ENCODE results near the gene MRPL32.
"Not testable (repeated sequence)": the region's sequence is repeated elsewhere in the genome, so short reads cannot be mapped to it uniquely, and the experiment has no call there.

The MRPL32 gene

GRCh38 chr7:42931834-42932651, at the start of gene MRPL32, which contains the start of gene PSMA2:
MRPL32 (plus strand) TSS chr7:42932376; CDS start chr7:42932387, 11 bp downstream.
PSMA2 (minus strand) TSS chr7:42932174; CDS start chr7:42932158, 16 bp downstream.
- peak; percentile 91 to 96 for DNase-seq

- no peak for DNase-seq
Measured at GRCh38 chr7:42883950-42884349, 48.2 kb upstream of the MRPL32 start.

- not testable (repeated sequence) for DNase-seq
Measured at GRCh38 chr7:42885183-42885582, 47.0 kb upstream of the MRPL32 start.

GRCh38 chr7:42886129-42886528, 46.0 kb upstream of the MRPL32 start:
- peak in 1 of 2 experiments; percentile 9 for DNase-seq

DNA sequence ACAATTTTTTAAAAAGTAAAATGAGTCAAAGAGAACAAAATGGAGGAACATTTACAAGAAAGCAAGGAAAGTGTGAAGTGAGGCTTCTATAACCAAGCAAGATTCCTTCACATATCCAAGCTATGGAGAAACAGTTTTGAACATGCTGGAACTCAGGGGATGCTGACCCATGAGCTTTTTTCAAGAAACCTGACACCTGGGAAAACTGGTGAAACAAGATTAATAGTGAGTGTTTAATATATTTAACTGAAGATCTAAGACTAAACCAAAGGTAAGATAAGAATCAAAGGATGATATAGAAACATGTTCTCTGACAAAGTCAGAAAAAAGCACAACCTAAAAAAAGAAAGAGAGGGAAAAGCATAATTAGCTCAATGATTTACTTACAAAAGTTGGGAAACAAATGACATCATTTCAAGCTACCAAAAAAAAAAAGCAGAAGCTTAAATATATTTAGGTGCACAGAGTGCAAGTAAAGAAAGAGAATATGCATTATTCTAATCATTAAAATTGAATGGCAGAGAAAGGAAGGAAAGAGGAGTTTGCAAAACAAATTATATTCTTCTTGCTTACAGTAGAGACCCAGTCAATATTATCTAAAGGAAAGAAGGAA, 45.2 kb upstream of the MRPL32 start:
- DNase-seq: no peak

DNA sequence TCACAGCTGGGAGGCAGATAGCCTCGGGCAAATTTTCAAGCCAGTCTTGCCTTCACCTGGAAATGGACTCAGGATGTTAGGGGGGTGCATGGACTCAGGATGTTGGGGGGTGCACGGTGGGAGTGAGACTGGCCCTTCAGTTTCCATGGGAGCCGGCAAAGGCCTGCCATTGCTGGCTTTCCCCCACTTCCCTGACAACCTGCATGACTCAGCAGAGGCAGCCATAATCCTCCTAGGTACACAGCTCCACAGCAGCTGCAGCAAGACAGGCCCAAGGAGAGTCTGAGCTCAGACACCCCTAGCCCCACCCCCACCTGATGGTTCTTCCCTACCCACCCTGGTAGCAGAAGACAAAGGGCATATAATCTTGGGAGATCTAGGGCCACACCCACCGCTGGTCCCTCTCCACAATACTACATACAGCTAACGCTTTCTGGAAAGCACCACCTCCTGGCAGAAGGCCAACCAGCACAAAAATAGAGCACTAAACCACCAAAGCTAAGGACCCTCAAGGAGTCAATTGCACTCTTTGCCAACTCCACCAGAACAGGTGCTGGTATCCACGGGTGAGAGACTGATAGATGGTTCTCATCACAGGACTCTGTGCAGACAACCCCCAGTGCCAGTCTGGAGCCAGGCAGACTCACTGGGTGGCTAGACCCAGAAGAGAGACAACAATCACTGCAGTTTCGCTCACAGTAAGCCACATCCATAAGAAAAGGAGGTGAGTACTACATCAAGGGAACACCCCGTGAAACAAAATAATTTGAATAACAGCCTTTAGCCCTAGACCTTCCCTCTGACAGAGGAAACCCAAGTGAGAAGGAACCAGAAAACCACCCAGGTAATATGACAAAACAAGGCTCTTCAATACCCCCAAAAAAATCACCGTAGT, 38.6 kb upstream of the MRPL32 start:
- peak in 1 of 2 experiments; percentile 30 for DNase-seq

- DNase-seq: no peak
Measured at GRCh38 chr7:42900842-42901241, 31.3 kb upstream of the MRPL32 start.

- DNase-seq: no peak
Measured at GRCh38 chr7:42902331-42902730, 29.8 kb upstream of the MRPL32 start.

GRCh38 chr7:42906181-42906580, 26.0 kb upstream of the MRPL32 start:
- no peak for DNase-seq

GRCh38 chr7:42907316-42907715, 24.9 kb upstream of the MRPL32 start:
- no peak for DNase-seq

DNA sequence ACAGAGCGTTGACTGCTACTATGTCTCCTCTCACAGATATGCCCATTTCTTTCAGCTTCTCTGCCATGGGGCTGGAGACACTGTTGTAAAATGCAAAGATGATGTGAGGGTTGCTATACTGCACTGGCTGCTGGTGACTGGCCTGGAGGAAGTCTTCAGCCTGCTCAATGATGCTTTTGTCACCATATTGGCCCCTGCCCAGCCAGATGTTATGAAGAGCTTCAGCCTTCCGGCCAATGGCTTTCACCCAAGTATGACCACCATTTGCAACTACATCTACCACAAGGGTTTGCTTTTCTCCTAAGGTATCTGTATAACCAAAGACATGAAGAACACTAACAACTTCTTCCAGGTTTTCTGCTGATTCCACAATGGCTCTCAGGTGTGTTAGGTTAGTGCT, 21.9 kb upstream of the MRPL32 start:
- DNase-seq: no peak

GRCh38 chr7:42911454-42912447, 20.4 kb upstream of the MRPL32 start, which contains the start of gene C7orf25:
C7orf25 (minus strand) TSS chr7:42912070; CDS start chr7:42910900, 1,170 bp downstream.
- DNase-seq: peak; percentile 91 to 93

DNA sequence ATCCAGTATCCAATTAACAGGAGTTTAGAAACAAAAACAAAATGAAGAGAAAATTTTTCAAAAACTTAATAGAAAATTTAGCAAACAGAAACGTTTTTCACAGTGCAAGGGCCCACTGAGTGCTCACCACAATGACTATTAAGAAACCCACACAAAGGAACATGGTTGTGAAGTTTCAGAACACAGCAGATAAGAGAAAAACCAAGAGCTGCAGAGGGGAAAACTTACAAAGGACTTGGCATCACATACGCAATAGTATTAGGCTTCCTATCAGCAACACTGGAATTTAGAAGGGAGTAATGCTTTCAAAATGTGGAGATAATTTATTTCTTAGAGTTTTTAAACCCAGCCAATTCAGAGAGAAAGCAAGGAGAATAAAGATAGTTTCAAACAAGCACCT, 18.6 kb upstream of the MRPL32 start:
- DNase-seq: no peak

GRCh38 chr7:42914009-42914408, 18.2 kb upstream of the MRPL32 start:
- no peak for DNase-seq

DNA sequence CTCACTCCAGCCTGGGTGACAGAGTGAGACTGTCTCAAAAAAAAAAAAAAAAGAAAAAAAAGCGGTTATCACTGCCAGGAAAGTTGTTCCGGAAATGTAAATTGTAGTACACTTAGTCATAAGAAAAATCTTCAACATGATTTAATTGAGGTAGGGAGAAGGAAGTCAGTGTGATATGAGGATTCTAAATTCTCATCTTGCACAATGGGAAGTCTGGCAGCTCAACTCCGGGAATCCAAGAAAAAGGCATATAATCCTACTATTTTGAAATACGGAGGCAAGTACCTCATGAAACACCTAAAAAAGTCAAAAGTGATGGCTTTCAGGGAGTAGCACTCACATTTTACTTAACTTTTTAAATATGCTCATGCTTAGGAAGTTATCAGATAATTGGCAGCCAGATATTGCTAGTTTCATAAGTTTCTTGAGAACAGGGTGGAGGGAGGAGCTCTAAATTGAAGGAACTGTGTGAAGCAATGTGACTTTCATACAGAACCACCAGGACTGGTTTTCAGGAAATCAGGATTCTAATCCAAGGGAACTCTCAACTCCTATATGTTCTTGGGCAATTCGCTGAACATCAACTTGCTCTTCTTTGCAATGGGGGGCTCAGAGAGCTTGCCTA, 17.6 kb upstream of the MRPL32 start:
- no peak for DNase-seq

DNA sequence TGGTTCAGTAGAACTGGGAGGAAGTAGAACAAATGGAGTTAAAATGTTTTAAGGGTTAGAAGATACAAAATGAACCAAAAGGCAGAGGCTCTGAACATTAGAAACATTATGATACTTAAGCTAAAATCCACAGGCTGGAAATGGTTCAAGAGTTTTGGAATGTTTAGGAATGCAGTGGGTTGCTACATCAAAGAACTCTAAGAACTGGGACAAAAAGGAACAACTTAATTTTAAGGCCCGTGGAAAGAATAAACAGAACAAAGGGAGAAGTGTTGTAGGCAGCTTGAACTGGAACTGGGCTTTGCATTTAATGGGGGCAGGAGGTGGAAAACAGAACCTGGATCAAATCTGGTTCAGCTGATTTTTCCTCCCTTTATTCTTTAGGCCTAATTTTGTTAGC, 16.8 kb upstream of the MRPL32 start:
- DNase-seq: no peak

- DNase-seq: no peak
Measured at GRCh38 chr7:42922017-42922753, 10.0 kb upstream of the MRPL32 start.

GRCh38 chr7:42924223-42924838, 7.8 kb upstream of the MRPL32 start:
- no peak for DNase-seq

- no peak for DNase-seq
Measured at GRCh38 chr7:42925630-42926029, 6.5 kb upstream of the MRPL32 start.

DNA sequence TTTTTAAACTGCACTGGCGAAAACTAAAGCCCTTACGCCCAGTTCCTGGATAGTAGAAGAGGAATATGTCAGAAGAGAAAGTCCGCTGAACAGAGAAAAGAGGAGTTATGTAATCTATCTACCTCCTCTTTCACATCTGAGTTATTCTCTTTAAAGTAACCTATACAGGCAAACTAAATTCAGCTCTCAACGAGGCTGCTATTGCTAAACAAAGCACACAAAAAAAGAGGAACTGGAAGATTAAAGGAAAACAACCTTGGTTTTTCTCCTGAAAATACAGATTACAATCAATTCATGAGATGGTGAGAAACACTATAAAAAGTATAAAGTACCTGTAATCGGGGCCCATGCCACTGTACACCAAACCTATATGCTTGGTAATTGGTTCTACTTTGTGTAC, 6.0 kb upstream of the MRPL32 start:
- DNase-seq: no peak

All from NCI-H524 (cell line).